Skeletal muscle cell (primary cell): ENCODE data around the gene TRMT10C.
"Not testable (repeated sequence)": the region's sequence is repeated elsewhere in the genome, so short reads cannot be mapped to it uniquely, and the experiment has no call there.

ENCODE experiments used
- DNase-seq: peaks from one replicate; pipeline ENCODE4 v3.0.0-alpha.2; 2010; ENCODE audit warnings: low read depth
- H3K4me3 ChIP-seq: 2 replicates; pipeline ENCODE4 v1.5.1; 2011; ENCODE audit warnings: low read depth, mild to moderate bottlenecking, control low read depth, low read length, moderate library complexity

The TRMT10C gene

GRCh38 chr3:101544161-101544850 lies 17.4 kb upstream of the TRMT10C start:
- DNase-seq = no peak
- no peak overlapping the region for H3K4me3 ChIP-seq

- no peak for DNase-seq
- no peak overlapping the region for H3K4me3 ChIP-seq
Observed at GRCh38 chr3:101548527-101549105, 13.1 kb upstream of the TRMT10C start.

GRCh38 chr3:101549473-101549872 lies 12.2 kb upstream of the TRMT10C start:
- no peak for DNase-seq
- no peak overlapping the region for H3K4me3 ChIP-seq

- not testable (repeated sequence) for H3K4me3 ChIP-seq, DNase-seq
Observed at GRCh38 chr3:101551359-101552081, 10.1 kb upstream of the TRMT10C start.

GRCh38 chr3:101553381-101553780 lies 8.3 kb upstream of the TRMT10C start:
- DNase-seq, H3K4me3 ChIP-seq: not testable (repeated sequence)

- H3K4me3 ChIP-seq = no peak overlapping the region
- DNase-seq = no peak
Observed at GRCh38 chr3:101556064-101556463, 5.6 kb upstream of the TRMT10C start.

GRCh38 chr3:101567528-101568317 lies 6.1 kb downstream of the TRMT10C start:
- H3K4me3 ChIP-seq = no peak overlapping the region
- no peak for DNase-seq

GRCh38 chr3:101571028-101571895 lies 9.6 kb downstream of the TRMT10C start:
- H3K4me3 ChIP-seq = no peak overlapping the region
- DNase-seq = no peak

GRCh38 chr3:101573449-101574387 lies 12.1 kb downstream of the TRMT10C start, which contains the start of gene PCNP:
TSS of gene PCNP (plus strand) at chr3:101574180. CDS start at chr3:101574216, 36 bp downstream.
- H3K4me3 ChIP-seq = peak within 1 kb of the TSS; percentile 91
- DNase-seq = peak; percentile 97

GRCh38 chr3:101574388-101575112 lies 12.9 kb downstream of the TRMT10C start:
- peak overlapping the region; percentile 91 for H3K4me3 ChIP-seq
- no peak for DNase-seq

- no peak for DNase-seq
- no peak overlapping the region for H3K4me3 ChIP-seq
Observed at GRCh38 chr3:101577286-101577685, 15.6 kb downstream of the TRMT10C start.

- no peak for DNase-seq
- no peak overlapping the region for H3K4me3 ChIP-seq
Observed at GRCh38 chr3:101588616-101589015, 26.9 kb downstream of the TRMT10C start.

GRCh38 chr3:101591071-101591470 lies 29.4 kb downstream of the TRMT10C start:
- DNase-seq = no peak
- no peak overlapping the region for H3K4me3 ChIP-seq

GRCh38 chr3:101602731-101603130 lies 41.1 kb downstream of the TRMT10C start:
- no peak for DNase-seq
- no peak overlapping the region for H3K4me3 ChIP-seq

GRCh38 chr3:101603184-101603583 lies 41.5 kb downstream of the TRMT10C start:
- no peak for DNase-seq
- no peak overlapping the region for H3K4me3 ChIP-seq

- DNase-seq, H3K4me3 ChIP-seq: not testable (repeated sequence)
Observed at GRCh38 chr3:101605398-101605797, 43.7 kb downstream of the TRMT10C start.

GRCh38 chr3:101611023-101611422 lies 49.4 kb downstream of the TRMT10C start:
- no peak for DNase-seq
- no peak overlapping the region for H3K4me3 ChIP-seq
